AG04449 (cell line): ENCODE results near the gene CEP162.
"Not testable (repeated sequence)": the region's sequence is repeated elsewhere in the genome, so short reads cannot be mapped to it uniquely, and the experiment has no call there.

Source experiments
- CTCF ChIA-PET: fragments of 350-600 bp; formaldehyde crosslinking; extraction: SDS; loops from one replicate; lab custom pipeline; 2021; ENCODE audit warnings: antibody characterized with exemption; lab: Yijun Ruan, JAX
- POLR2A ChIA-PET: fragments of 400-600, 350-600 bp; formaldehyde crosslinking; extraction: SDS; loops from one replicate; lab custom pipeline; 2020; ENCODE audit warnings: antibody characterized with exemption, inconsistent platforms; lab: Yijun Ruan, JAX
- DNase-seq: peaks from one replicate; pipeline ENCODE4 v3.0.0-alpha.2; 2010; ENCODE audit warnings: low read depth, low spot score
- H3K4me3 ChIP-seq: 2 replicates; pipeline ENCODE4 v1.5.1; 2011; ENCODE audit warnings: low read depth, mild to moderate bottlenecking, control low read depth, low read length
- CTCF ChIP-seq: IDR thresholded peaks from one replicate; pipeline ENCODE4 v1.5.1; 2011; ENCODE audit warnings: mild to moderate bottlenecking, moderate library complexity, low read length, control low read depth, inconsistent platforms; ENCODE audit not compliant: insufficient read depth; ENCODE audit errors: missing control alignments

The CEP162 gene

GRCh38 chr6:84193114-84193708, 34.2 kb downstream of the CEP162 start:
- TF ChIP-seq CTCF = no peak
- CTCF ChIA-PET = interaction anchor here (1.0 kb wide), 1 partner anchor 28 kb away, joined by 3 read pairs; no protein-coding TSS in a partner anchor
- peak; percentile 53 for DNase-seq
- POLR2A ChIA-PET = no interaction called here
- H3K4me3 ChIP-seq = no peak overlapping the region

GRCh38 chr6:84191802-84192201, 35.6 kb downstream of the CEP162 start:
- no peak for TF ChIP-seq CTCF
- no peak for DNase-seq
- POLR2A ChIA-PET = no interaction called here
- H3K4me3 ChIP-seq = no peak overlapping the region
- CTCF ChIA-PET = no interaction called here

GRCh38 chr6:84189356-84189755, 38.1 kb downstream of the CEP162 start:
- POLR2A ChIA-PET = not testable (repeated sequence)

GRCh38 chr6:84183430-84183829, 44.0 kb downstream of the CEP162 start:
- no peak for DNase-seq
- H3K4me3 ChIP-seq = no peak overlapping the region
- no peak for TF ChIP-seq CTCF
- CTCF ChIA-PET = no interaction called here
- POLR2A ChIA-PET = no interaction called here

More at GRCh38 chr6:84189356-84189755, 38.1 kb downstream of the CEP162 start:
- H3K4me3 ChIP-seq, CTCF ChIA-PET, DNase-seq: not testable (repeated sequence)

GRCh38 chr6:84182001-84182400, 45.4 kb downstream of the CEP162 start:
- POLR2A ChIA-PET = no interaction called here
- no peak overlapping the region for H3K4me3 ChIP-seq
- TF ChIP-seq CTCF = no peak
- CTCF ChIA-PET = no interaction called here
- DNase-seq = no peak

- H3K4me3 ChIP-seq = no peak overlapping the region
- TF ChIP-seq CTCF = no peak
- no peak for DNase-seq
- ChIA-PET POLR2A (no interaction called here), CTCF (no interaction called here)
Measured at GRCh38 chr6:84177241-84177640, 50.2 kb downstream of the CEP162 start.

- POLR2A ChIA-PET = no interaction called here
- CTCF ChIA-PET = no interaction called here
- no peak for TF ChIP-seq CTCF
- H3K4me3 ChIP-seq = no peak overlapping the region
- DNase-seq = no peak
Measured at GRCh38 chr6:84172574-84172973, 54.9 kb downstream of the CEP162 start.
